ENCODE data around the gene TFDP1. TPM values are rescaled to one million over a fixed set of nuclear protein-coding genes. Genes with fewer than 3 reads are reported as not detected.

Gene TFDP1
- total RNA-seq, 1 experiment from 2014 or later: 140 TPM

- no peaks in the 10 kb centered on the region for H3K27me3 ChIP-seq (replicated peaks; ENCODE audit: control insufficient read depth, insufficient read depth, low read length)
- no peaks in the 10 kb centered on the region for H3K9me3 ChIP-seq
- H3K36me3 ChIP-seq (ENCODE audit: control insufficient read depth, insufficient read depth, low read length): peaks cover 1% of the 10 kb centered on the region
- no peaks in the 10 kb centered on the region for H3K4me1 ChIP-seq
- H3K36me3 Mint-ChIP-seq (ENCODE audit: insufficient read depth, unreplicated experiment): peaks cover 86% of the 10 kb centered on the region
- H3K27ac Mint-ChIP-seq (ENCODE audit: unreplicated experiment): no peak overlapping the region
- no TSS peak for BruUV-seq (replicated peaks)
- H3K4me1 Mint-ChIP-seq (ENCODE audit: low read depth, unreplicated experiment): no peaks in the 10 kb centered on the region
- H3K4me3 ChIP-seq (ENCODE audit: low read depth, low read length): no peak overlapping the region
- no peak for DNase-seq
- H3K27me3 Mint-ChIP-seq (ENCODE audit: insufficient read depth, unreplicated experiment): no peaks in the 10 kb centered on the region
- H3K4me3 Mint-ChIP-seq (ENCODE audit: unreplicated experiment): no peak overlapping the region
- CTCF ChIA-PET: no interaction called here
- intact Hi-C loops (cut with micrococcal nuclease; ENCODE audit: unreplicated experiment): no loop called here
- TF ChIP-seq CTCF (IDR thresholded peaks at IDR 0.05; ENCODE audit: insufficient read depth in 1 of 2, low read depth in 1 of 2, low read length in 1 of 2, severe bottlenecking in 1 of 2, unreplicated experiment in 1 of 2): no peak
- no peaks in the 10 kb centered on the region for H3K9me3 Mint-ChIP-seq (ENCODE audit: unreplicated experiment)
- POLR2A ChIA-PET: no interaction called here
Measured at GRCh38 chr13:113634279-113635047, 49.9 kb downstream of the TFDP1 start.

- Mint-ChIP-seq H3K36me3 (ENCODE audit: insufficient read depth, unreplicated experiment) (peaks cover 87% of the 10 kb centered on the region), H3K27me3 (ENCODE audit: insufficient read depth, unreplicated experiment) (no peaks in the 10 kb centered on the region), H3K4me1 (ENCODE audit: low read depth, unreplicated experiment) (no peaks in the 10 kb centered on the region), H3K27ac (ENCODE audit: unreplicated experiment) (no peak overlapping the region), H3K9me3 (ENCODE audit: unreplicated experiment) (no peaks in the 10 kb centered on the region), H3K4me3 (ENCODE audit: unreplicated experiment) (no peak overlapping the region)
- POLR2A ChIA-PET: no interaction called here
- Histone ChIP-seq H3K36me3 (ENCODE audit: control insufficient read depth, insufficient read depth, low read length) (peaks cover 1% of the 10 kb centered on the region), H3K9me3 (no peaks in the 10 kb centered on the region), H3K4me1 (no peaks in the 10 kb centered on the region), H3K4me3 (ENCODE audit: low read depth, low read length) (no peak overlapping the region), H3K27me3 (replicated peaks; ENCODE audit: control insufficient read depth, insufficient read depth, low read length) (no peaks in the 10 kb centered on the region)
- TF ChIP-seq CTCF (IDR thresholded peaks at IDR 0.05; ENCODE audit: insufficient read depth in 1 of 2, low read depth in 1 of 2, low read length in 1 of 2, severe bottlenecking in 1 of 2, unreplicated experiment in 1 of 2): no peak
- BruUV-seq (replicated peaks): no TSS peak
- intact Hi-C loops (cut with micrococcal nuclease; ENCODE audit: unreplicated experiment): no loop called here
- CTCF ChIA-PET: no interaction called here
- peak in 1 of 2 experiments; percentile 26 for DNase-seq
Measured at GRCh38 chr13:113635048-113635420, 50.5 kb downstream of the TFDP1 start.

GRCh38 chr13:113635709-113636108 is 51.2 kb downstream of the TFDP1 start:
- Mint-ChIP-seq H3K27ac (ENCODE audit: unreplicated experiment) (no peak overlapping the region), H3K4me3 (ENCODE audit: unreplicated experiment) (no peak overlapping the region), H3K9me3 (ENCODE audit: unreplicated experiment) (no peaks in the 10 kb centered on the region), H3K4me1 (ENCODE audit: low read depth, unreplicated experiment) (no peaks in the 10 kb centered on the region), H3K36me3 (ENCODE audit: insufficient read depth, unreplicated experiment) (peaks cover 90% of the 10 kb centered on the region), H3K27me3 (ENCODE audit: insufficient read depth, unreplicated experiment) (no peaks in the 10 kb centered on the region)
- intact Hi-C loops (cut with micrococcal nuclease; ENCODE audit: unreplicated experiment): no loop called here
- no peaks in the 10 kb centered on the region for H3K9me3 ChIP-seq
- DNase-seq: no peak
- no TSS peak for BruUV-seq (replicated peaks)
- POLR2A ChIA-PET: no interaction called here
- no peaks in the 10 kb centered on the region for H3K27me3 ChIP-seq (replicated peaks; ENCODE audit: control insufficient read depth, insufficient read depth, low read length)
- CTCF ChIA-PET: no interaction called here
- no peak for TF ChIP-seq CTCF (IDR thresholded peaks at IDR 0.05; ENCODE audit: insufficient read depth in 1 of 2, low read depth in 1 of 2, low read length in 1 of 2, severe bottlenecking in 1 of 2, unreplicated experiment in 1 of 2)
- peaks cover 1% of the 10 kb centered on the region for H3K36me3 ChIP-seq (ENCODE audit: control insufficient read depth, insufficient read depth, low read length)
- H3K4me1 ChIP-seq: no peaks in the 10 kb centered on the region
- H3K4me3 ChIP-seq (ENCODE audit: low read depth, low read length): no peak overlapping the region

Measured in Caco-2 (cell line).